ENCODE measurements around the gene ITGA1.
"Not testable (repeated sequence)": the region's sequence is repeated elsewhere in the genome, so short reads cannot be mapped to it uniquely, and the experiment has no call there.

The ITGA1 gene

GRCh38 chr5:52956915-52957747 lies 169.4 kb downstream of the ITGA1 start:
- no peak for DNase-seq (ENCODE audit: low spot score)

- no peak for DNase-seq (ENCODE audit: low spot score)
Measured at GRCh38 chr5:52961274-52961681, 173.6 kb downstream of the ITGA1 start.

- no peak for DNase-seq (ENCODE audit: low spot score)
Measured at GRCh38 chr5:52963636-52964035, 175.9 kb downstream of the ITGA1 start.

GRCh38 chr5:52964138-52964537 lies 176.4 kb downstream of the ITGA1 start:
- no peak for DNase-seq (ENCODE audit: low spot score)

- not testable (repeated sequence) for DNase-seq (ENCODE audit: low spot score)
Measured at GRCh38 chr5:52976157-52976556, 188.4 kb downstream of the ITGA1 start.

- DNase-seq (ENCODE audit: low spot score) = no peak
Measured at GRCh38 chr5:52977264-52977897, 189.7 kb downstream of the ITGA1 start.

- DNase-seq (ENCODE audit: low spot score) = no peak
Measured at GRCh38 chr5:52981507-52981906, 193.8 kb downstream of the ITGA1 start.

GRCh38 chr5:52983731-52984636 lies 196.3 kb downstream of the ITGA1 start:
- no peak for DNase-seq (ENCODE audit: low spot score)

GRCh38 chr5:52985306-52985705 lies 197.6 kb downstream of the ITGA1 start:
- no peak for DNase-seq (ENCODE audit: low spot score)

- peak; percentile 18 for DNase-seq (ENCODE audit: low spot score)
Measured at GRCh38 chr5:52987711-52988331, 200.1 kb downstream of the ITGA1 start.

- DNase-seq (ENCODE audit: low spot score) = no peak
Measured at GRCh38 chr5:52988335-52989024, 200.8 kb downstream of the ITGA1 start.

GRCh38 chr5:52989025-52989780 lies 201.5 kb downstream of the ITGA1 start, which contains the start of gene ITGA2:
TSS of gene ITGA2 (plus strand) at chr5:52989352. CDS start at chr5:52989469, 117 bp downstream.
- DNase-seq (ENCODE audit: low spot score) = no peak

GRCh38 chr5:52989781-52990527 lies 202.2 kb downstream of the ITGA1 start:
- DNase-seq (ENCODE audit: low spot score) = peak; percentile 32

GRCh38 chr5:52990528-52990925 lies 202.8 kb downstream of the ITGA1 start:
- DNase-seq (ENCODE audit: low spot score) = no peak

- no peak for DNase-seq (ENCODE audit: low spot score)
Measured at GRCh38 chr5:52993367-52993766, 205.7 kb downstream of the ITGA1 start.

- no peak for DNase-seq (ENCODE audit: low spot score)
Measured at GRCh38 chr5:52994266-52994665, 206.6 kb downstream of the ITGA1 start.

- no peak for DNase-seq (ENCODE audit: low spot score)
Measured at GRCh38 chr5:52995095-52995494, 207.4 kb downstream of the ITGA1 start.

GRCh38 chr5:52995914-52996313 lies 208.2 kb downstream of the ITGA1 start:
- no peak for DNase-seq (ENCODE audit: low spot score)

GRCh38 chr5:52996979-52997378 lies 209.3 kb downstream of the ITGA1 start:
- no peak for DNase-seq (ENCODE audit: low spot score)

GRCh38 chr5:52997424-52997823 lies 209.7 kb downstream of the ITGA1 start:
- DNase-seq (ENCODE audit: low spot score) = no peak

All from CD4-positive, alpha-beta T cell treated with Interleukin-6 at 100 ng/mL for 8 hours (primary cell).